ENCODE data around the gene MEOX1.

GRCh38 chr17:43613917-43614316, 47.8 kb downstream of the MEOX1 start:
- TF ChIP-seq EZH2 (IDR thresholded peaks at IDR 0.05; ENCODE audit: low read depth): no peak
- no peak for TF ChIP-seq CTCF (conservative IDR thresholded peaks at IDR 0.05)
